Choroid plexus epithelial cell (primary cell): Measurements from ENCODE around the gene KCNH6.
A peak's percentile ranks its signal among the peaks of the same experiment; 100 is the strongest.

Source experiments
- DNase-seq: peaks from one replicate; pipeline ENCODE4 v3.0.0-alpha.2; 2010; ENCODE audit warnings: low read depth
- H3K4me3 ChIP-seq: 2 replicates; pipeline ENCODE4 v1.5.1; 2011; ENCODE audit warnings: low read depth, mild to moderate bottlenecking, control low read depth, low read length, moderate library complexity
- CTCF ChIP-seq: conservative IDR thresholded peaks from 2 replicates; pipeline ENCODE4 v1.5.1; 2011; ENCODE audit warnings: low read depth, mild to moderate bottlenecking, control low read depth, inconsistent platforms, low read length, moderate library complexity

KCNH6 gene

GRCh38 chr17:63549946-63550816 lies 27.0 kb downstream of the KCNH6 start, which contains the start of gene DCAF7:
Gene DCAF7 (plus strand): TSS chr17:63550477. CDS start chr17:63550678, 201 bp downstream.
- TF ChIP-seq CTCF, result no peak
- peak within 1 kb of the TSS; percentile 97 for H3K4me3 ChIP-seq
- peak; percentile 100 for DNase-seq

- H3K4me3 ChIP-seq, result peak overlapping the region; percentile 97
- no peak for TF ChIP-seq CTCF
- DNase-seq, result peak; percentile 50
Observed at GRCh38 chr17:63550817-63551639, 27.9 kb downstream of the KCNH6 start.

- no peak for TF ChIP-seq CTCF
- H3K4me3 ChIP-seq, result peak overlapping the region; percentile 42
- DNase-seq, result peak; percentile 20
Observed at GRCh38 chr17:63552211-63552610, 29.1 kb downstream of the KCNH6 start.

DNA sequence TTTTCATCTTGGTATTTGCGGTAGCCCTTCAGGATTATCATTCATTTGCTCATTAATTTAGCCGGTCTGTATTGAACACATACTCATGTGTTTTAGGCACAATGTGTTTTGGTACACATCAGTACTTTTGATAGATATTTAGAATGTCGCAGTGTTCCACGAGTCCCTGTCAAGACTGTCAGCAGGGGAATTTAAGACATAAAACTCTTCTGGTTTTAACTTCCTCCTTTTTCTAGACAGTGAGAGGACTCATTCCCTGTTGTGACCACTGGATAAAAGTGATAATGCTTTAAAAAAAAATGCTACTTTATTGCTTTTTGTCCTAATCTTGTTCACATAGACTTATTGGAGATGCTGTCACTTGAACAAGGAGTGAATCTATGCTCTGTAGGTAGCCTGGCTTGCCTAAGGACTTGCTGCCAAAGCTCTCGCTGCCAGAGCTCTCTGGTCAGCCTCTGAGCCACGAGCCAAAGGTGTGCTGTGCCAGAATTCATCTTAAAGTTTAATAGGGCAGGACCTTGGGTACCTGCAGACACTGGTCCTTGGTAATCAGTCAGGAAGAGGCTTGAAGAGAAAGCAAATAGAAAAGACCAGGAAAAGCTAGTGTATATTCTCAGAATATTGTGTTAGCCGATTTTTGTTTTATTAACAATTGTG lies 32.5 kb downstream of the KCNH6 start:
- no peak for TF ChIP-seq CTCF
- DNase-seq, result no peak
- no peak overlapping the region for H3K4me3 ChIP-seq

GRCh38 chr17:63557416-63557815 lies 34.3 kb downstream of the KCNH6 start:
- no peak for DNase-seq
- H3K4me3 ChIP-seq, result no peak overlapping the region
- TF ChIP-seq CTCF, result no peak

GRCh38 chr17:63558441-63558840 lies 35.3 kb downstream of the KCNH6 start:
- no peak for TF ChIP-seq CTCF
- DNase-seq, result no peak
- H3K4me3 ChIP-seq, result no peak overlapping the region
